Pulmonary artery endothelial cell (primary cell): ENCODE data around the gene EHD2. TPM values are rescaled to one million over a fixed set of nuclear protein-coding genes. Genes with fewer than 3 reads are reported as not detected.
"Not testable (repeated sequence)": the region's sequence is repeated elsewhere in the genome, so short reads cannot be mapped to it uniquely, and the experiment has no call there.

Experiments used
- DNase-seq: peaks from one replicate; pipeline ENCODE4 v3.0.0-alpha.2; 2011; ENCODE audit warnings: low read depth, low spot score
- total RNA-seq: library from RNA; depleted of rRNA; stranded (reverse); fragments of >200 nt; gene quantifications from 2 replicates; pipeline ENCODE4 v1.2.3, GENCODE V29; 2014

The EHD2 gene
- total RNA-seq, 1 donor from 2014 or later = 97.5 TPM

- DNase-seq = no peak
Measured at GRCh38 chr19:47714339-47714738, 1.1 kb downstream of the EHD2 start.

- DNase-seq = not testable (repeated sequence)
Measured at GRCh38 chr19:47714855-47715254, 1.6 kb downstream of the EHD2 start.

- no peak for DNase-seq
Measured at GRCh38 chr19:47716270-47716937, 3.2 kb downstream of the EHD2 start.

- not testable (repeated sequence) for DNase-seq
Measured at GRCh38 chr19:47718415-47719046, 5.3 kb downstream of the EHD2 start.

GRCh38 chr19:47719047-47719859 is 6.0 kb downstream of the EHD2 start:
- DNase-seq = peak; percentile 36

- DNase-seq = no peak
Measured at GRCh38 chr19:47720669-47721422, 7.6 kb downstream of the EHD2 start.

- DNase-seq = no peak
Measured at GRCh38 chr19:47723581-47723940, 10.3 kb downstream of the EHD2 start.

- DNase-seq = no peak
Measured at GRCh38 chr19:47725759-47726401, 12.7 kb downstream of the EHD2 start.

GRCh38 chr19:47726467-47726866 is 13.2 kb downstream of the EHD2 start:
- no peak for DNase-seq

- DNase-seq = not testable (repeated sequence)
Measured at GRCh38 chr19:47728295-47728694, 15.1 kb downstream of the EHD2 start.

- peak; percentile 41 for DNase-seq
Measured at GRCh38 chr19:47729468-47729798, 16.2 kb downstream of the EHD2 start.

GRCh38 chr19:47729799-47730520 is 16.7 kb downstream of the EHD2 start:
- DNase-seq = peak; percentile 78

- no peak for DNase-seq
Measured at GRCh38 chr19:47730521-47730889, 17.3 kb downstream of the EHD2 start.

GRCh38 chr19:47730910-47731309 is 17.7 kb downstream of the EHD2 start:
- DNase-seq = no peak

- DNase-seq = no peak
Measured at GRCh38 chr19:47735131-47735530, 21.9 kb downstream of the EHD2 start.

- no peak for DNase-seq
Measured at GRCh38 chr19:47740866-47741519, 27.8 kb downstream of the EHD2 start.

- DNase-seq = no peak
Measured at GRCh38 chr19:47741544-47742140, 28.4 kb downstream of the EHD2 start.

- DNase-seq = no peak
Measured at GRCh38 chr19:47742634-47743033, 29.4 kb downstream of the EHD2 start.

- peak; percentile 88 for DNase-seq
Measured at GRCh38 chr19:47745010-47745901, 32.0 kb downstream of the EHD2 start, which contains the start of gene NOP53. Gene NOP53, plus strand, starts transcription at chr19:47745546. Its CDS starts 14 bp downstream, at chr19:47745560.
